ENCODE results near the gene C3orf22.
"Not testable (repeated sequence)": the region's sequence is repeated elsewhere in the genome, so short reads cannot be mapped to it uniquely, and the experiment has no call there.

C3orf22 gene

DNA sequence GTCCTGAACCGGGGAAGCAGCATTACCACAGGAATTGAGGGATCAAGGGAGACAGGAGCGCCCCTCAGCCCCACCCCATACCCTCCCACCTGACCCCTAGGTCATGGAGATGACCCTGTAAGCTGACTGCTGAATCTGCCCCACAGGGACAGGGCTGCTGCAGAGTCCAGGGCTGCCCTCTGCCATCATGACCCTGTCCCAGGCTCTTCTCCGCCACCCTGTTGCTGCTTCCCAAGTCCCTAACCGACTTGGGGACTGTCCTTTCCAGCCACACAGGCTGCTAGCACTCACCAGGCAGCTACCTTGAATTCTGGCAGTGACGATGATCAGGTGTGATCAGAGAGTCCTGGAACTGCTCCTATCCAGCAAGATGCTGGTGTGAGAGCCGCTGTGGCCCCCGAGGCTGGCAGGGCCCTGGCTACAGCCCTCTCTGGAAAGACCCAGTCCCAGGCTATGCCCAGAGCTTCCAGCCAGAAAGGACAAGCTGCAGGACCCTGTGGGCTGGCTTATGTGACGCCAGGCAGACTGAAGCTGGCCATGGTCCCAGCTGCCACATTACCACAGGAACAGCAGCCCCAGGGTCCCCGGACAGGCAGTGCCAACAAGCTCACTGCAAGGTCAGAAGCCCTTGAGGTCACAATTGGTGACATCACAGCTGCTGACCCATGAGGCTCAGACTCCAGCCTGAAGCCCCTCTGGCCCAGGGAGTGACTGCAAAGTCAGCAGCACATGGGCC lies at the start of gene C3orf22:
Gene C3orf22 (minus strand): TSS at position 597 of the 736 bp plus-strand sequence. CDS start 5,542 bp downstream, outside the sequence.
- DNase-seq, result peak in 5 of 10 donors; percentile 3 to 83 (median 54)
- intact Hi-C loops (cut with DNase I), result no loop called here

- DNase-seq, result peak in 7 of 10 donors; percentile 6 to 88 (median 33)
- intact Hi-C loops (cut with DNase I), result loop anchor here (5.0 kb wide), 1 partner anchor 85 kb away; the partner anchor contains the start of gene CHST13
Measured at GRCh38 chr3:126607214-126607908, 48.6 kb upstream of the C3orf22 start.

- intact Hi-C loops (cut with DNase I), result loop anchor here (5.0 kb wide), 1 partner anchor 84 kb away; the partner anchor contains the start of gene CHST13
- DNase-seq, result no peak
Measured at GRCh38 chr3:126606001-126606400, 47.3 kb upstream of the C3orf22 start.

GRCh38 chr3:126604691-126605090 lies 46.0 kb upstream of the C3orf22 start:
- peak in 1 of 10 donors; percentile 39 for DNase-seq
- intact Hi-C loops (cut with DNase I), result loop anchor here (5.0 kb wide), 1 partner anchor 82 kb away; the partner anchor contains the start of gene CHST13

- no peak for DNase-seq
- intact Hi-C loops (cut with DNase I), result no loop called here
Measured at GRCh38 chr3:126599101-126599500, 40.4 kb upstream of the C3orf22 start.

DNA sequence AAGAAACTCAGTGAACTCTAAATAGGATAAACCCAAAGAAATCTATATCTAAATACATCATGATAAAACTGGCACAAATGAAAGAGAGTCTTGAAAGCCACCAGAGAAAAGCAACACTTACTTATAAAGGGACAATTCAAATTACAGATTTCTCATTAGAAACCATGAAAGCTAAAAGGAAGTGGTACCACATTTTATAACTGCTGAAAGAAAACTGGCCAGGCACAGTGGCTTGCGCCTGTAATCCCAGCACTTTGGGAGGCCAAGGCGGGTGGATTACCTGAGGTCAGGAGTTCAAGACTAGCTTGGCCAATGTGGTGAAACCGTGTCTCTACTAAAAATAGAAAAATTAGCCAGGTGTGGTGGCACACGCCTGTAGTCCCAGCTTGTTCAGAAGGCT lies 36.7 kb upstream of the C3orf22 start:
- intact Hi-C loops (cut with DNase I); DNase-seq: not testable (repeated sequence)

DNA sequence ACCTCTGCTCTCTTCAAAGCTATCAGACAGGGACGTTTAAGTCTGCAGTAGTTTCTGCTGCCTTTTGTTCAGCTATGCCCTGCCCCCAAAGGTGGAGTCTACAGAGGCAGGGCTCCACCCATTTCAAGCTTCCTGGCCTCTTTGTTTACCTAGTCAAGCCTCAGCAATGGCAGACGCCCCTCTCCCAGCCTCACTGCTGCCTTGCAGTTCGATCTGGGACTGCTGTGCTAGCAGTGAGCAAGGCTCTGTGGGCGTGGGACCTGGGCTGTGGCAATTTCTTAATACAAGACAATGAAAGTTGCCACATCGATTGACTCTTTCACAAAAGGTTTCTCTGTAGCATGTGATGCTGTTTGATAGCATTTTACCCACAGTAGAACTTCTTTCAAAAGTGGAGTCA lies 32.8 kb upstream of the C3orf22 start:
- DNase-seq; intact Hi-C loops (cut with DNase I): not testable (repeated sequence)

GRCh38 chr3:126582311-126582710 lies 23.6 kb upstream of the C3orf22 start:
- DNase-seq, result no peak
- intact Hi-C loops (cut with DNase I), result no loop called here

- no peak for DNase-seq
- intact Hi-C loops (cut with DNase I), result no loop called here
Measured at GRCh38 chr3:126581569-126581968, 22.8 kb upstream of the C3orf22 start.

- intact Hi-C loops (cut with DNase I), result no loop called here
- no peak for DNase-seq
Measured at GRCh38 chr3:126580746-126581145, 22.0 kb upstream of the C3orf22 start.

DNA sequence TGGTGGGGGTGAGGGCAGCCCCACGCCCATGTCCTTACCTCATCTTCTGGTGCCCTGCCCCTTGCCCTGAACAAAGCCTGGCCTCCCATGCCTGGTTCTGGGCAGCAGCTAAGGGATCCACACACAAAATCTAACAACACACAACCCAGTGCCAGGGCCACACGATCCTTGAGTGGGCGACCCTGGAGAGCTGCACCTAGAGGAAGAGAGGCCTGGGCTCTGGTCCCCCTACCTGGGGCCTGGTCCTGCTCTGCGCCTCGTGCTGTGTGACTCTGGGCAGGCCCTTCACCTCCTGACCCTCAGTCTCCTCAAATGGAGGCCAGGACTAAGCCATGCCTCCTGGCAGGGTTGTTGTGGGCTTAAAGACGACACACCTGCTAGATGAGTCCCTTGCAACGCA lies 20.0 kb upstream of the C3orf22 start:
- intact Hi-C loops (cut with DNase I), result no loop called here
- DNase-seq, result peak in 1 of 10 donors; percentile 49

GRCh38 chr3:126577261-126577660 lies 18.5 kb upstream of the C3orf22 start:
- intact Hi-C loops (cut with DNase I), result no loop called here

GRCh38 chr3:126573492-126574117 lies 14.9 kb upstream of the C3orf22 start:
- no peak for DNase-seq
- intact Hi-C loops (cut with DNase I), result no loop called here

More at GRCh38 chr3:126577261-126577660, 18.5 kb upstream of the C3orf22 start:
- DNase-seq, result no peak

GRCh38 chr3:126571078-126571477 lies 12.3 kb upstream of the C3orf22 start:
- DNase-seq, result no peak
- intact Hi-C loops (cut with DNase I), result no loop called here

DNA sequence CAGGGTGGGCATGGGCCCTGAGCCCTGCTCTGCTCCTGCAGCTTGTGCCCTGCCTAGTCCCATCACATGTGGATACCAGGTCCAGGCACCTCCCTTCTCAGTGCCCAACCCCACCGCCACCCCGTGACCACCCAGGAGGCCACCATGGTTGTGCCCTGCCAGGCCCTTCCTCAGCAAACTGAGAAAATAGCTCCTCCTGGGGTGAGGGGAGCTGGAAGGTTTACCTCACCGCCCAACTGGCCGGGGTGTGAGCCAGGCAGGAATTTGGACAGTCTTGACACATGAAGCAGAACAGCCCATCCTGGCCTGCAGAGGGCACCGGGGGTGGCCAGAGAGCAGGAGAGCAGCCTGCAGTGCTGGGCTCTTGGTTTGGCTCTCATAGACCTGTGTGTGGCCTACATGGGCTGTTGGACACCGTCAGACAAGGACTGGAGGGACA lies 11.4 kb upstream of the C3orf22 start:
- DNase-seq, result no peak
- intact Hi-C loops (cut with DNase I), result no loop called here

GRCh38 chr3:126569390-126569975 lies 10.8 kb upstream of the C3orf22 start:
- DNase-seq, result peak in 1 of 10 donors; percentile 70
- intact Hi-C loops (cut with DNase I), result no loop called here

DNA sequence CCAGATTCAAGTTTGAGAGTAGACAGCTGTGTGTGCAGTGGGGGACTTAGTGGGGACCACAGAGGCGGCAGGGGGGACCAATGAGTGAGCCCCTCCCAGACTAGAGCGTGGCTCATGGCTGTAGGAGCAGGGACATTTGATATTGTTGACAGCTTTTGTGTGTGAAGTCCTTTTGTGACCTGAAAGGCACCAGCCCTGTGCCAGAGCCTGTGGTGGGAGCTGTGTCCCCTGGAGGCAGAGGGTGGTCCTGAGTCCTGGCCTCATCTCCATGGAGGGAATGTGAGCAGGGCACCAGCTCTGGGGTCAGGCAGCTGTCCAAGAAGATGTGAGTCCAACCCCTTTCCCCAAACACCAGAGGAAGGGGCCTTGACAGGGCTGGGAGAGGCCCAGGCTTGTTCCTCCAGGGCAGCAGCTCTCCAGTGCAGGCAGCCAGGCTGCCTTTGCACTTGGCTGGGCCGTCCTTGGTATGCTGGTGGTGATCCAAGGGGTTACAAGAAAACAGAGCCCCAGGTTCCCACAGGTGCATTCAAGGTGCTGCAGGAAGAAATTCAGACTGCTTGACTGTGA lies 10.1 kb upstream of the C3orf22 start:
- peak in 1 of 10 donors; percentile 67 for DNase-seq

DNA sequence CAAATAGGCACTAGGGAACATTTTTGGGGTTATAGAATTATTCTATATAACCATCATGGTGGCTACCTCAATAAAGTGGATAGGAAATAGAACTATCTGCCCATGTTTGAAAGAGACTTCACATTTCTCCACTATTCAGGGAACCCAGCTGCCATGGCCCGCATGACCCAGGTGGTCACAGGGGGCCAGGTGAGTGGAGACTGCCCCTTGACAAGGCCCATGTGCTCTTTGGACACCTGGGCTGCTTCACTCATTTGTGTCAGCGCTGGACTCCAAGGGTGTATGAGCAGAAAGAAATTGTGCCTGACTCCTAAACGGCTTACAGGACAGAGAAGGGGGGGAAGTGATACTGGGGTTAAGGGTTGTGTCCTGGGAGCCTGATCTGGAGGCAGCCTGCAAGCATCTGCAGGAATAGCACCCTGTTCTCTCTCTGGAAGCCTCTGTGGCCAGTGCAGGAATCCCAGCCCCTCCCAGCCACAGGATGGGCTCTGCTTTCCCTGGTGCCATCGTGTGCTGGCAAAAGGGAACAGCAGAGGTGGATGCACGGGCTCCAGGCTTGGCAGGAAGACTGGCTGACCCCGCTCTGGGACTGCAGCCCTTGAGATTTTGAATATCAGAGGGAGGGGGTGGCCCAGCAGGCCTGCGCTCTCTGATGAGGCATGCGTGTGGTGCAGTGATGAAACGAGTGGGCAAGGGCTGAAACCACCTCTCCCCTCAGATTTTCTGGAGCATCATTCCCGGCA lies 9.1 kb upstream of the C3orf22 start:
- intact Hi-C loops (cut with DNase I), result no loop called here
- DNase-seq, result peak in 3 of 10 donors; percentile 58 to 82 (median 73)

More for the DNA sequence above, 10.1 kb upstream of the C3orf22 start:
- intact Hi-C loops (cut with DNase I), result no loop called here

GRCh38 chr3:126562737-126563276 lies 4.1 kb upstream of the C3orf22 start:
- intact Hi-C loops (cut with DNase I), result no loop called here

More at GRCh38 chr3:126562737-126563276, 4.1 kb upstream of the C3orf22 start:
- no peak for DNase-seq

Data from posterior cingulate gyrus (tissue), 11 donors.